OCI-M2 (cell line): ENCODE data around the gene ATG7.
"Not testable (repeated sequence)": the region's sequence is repeated elsewhere in the genome, so short reads cannot be mapped to it uniquely, and the experiment has no call there.

Source experiments
- DNase-seq: peaks from one replicate; lab custom pipeline; 2025; ENCODE audit not compliant: unreplicated experiment; lab: John Stamatoyannopoulos, UW

ATG7 gene

DNA sequence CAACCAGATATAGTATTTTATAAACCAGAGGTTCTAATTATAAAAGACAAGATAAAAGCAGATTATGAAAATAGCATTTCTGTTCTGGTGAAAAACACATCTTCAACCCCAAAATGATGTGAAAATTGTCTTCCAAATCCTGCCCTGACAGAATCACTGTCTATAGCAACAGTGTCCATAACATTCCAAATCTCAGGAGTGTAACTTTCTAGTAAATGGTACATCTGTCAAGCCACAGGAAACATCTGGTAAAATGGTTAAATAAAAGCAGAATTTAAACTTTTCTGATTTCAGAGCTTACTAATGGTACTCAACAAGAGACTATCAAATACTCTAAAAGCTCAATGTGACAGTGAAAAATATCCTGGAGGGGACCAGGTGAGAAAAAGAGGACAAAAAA, 311.0 kb downstream of the ATG7 start:
- DNase-seq: no peak

DNA sequence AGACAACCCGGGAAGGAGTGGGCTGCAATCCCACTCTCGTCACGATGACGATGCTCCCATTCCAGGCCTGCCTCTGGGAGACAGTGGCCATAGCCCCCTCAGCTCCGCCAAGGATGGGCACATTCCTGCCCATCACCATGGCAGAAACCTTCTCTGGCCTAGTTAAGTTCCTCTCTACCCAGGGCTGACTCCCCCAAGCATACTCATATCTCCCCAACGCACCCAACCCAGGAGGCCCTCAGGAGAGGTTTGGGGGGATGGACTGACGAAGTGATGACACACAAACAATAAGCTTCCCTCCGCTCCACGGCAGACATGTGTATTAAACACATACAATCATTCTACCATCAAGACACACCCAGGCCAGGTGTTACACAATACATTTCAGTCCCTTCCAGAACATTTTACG, 311.4 kb downstream of the ATG7 start:
- DNase-seq: no peak

DNA sequence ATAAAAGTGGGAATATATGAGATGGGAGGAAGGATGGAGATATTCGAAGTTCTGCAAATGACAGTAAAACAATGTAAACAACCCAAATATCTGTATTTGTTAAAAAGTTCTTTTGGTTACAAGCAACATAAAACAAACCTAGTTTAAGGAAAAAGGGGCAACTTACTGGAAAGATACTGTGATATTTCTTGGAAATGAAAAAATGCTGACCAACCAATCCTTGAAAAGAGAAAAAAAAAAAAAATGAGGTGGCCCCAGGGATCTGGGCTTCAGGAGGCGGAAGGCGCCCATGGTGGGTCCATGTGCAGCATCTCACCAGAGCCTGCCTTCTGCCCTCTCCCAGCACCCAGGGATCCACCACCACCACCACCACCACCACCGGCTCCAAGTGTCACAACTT, 312.4 kb downstream of the ATG7 start:
- no peak for DNase-seq

DNA sequence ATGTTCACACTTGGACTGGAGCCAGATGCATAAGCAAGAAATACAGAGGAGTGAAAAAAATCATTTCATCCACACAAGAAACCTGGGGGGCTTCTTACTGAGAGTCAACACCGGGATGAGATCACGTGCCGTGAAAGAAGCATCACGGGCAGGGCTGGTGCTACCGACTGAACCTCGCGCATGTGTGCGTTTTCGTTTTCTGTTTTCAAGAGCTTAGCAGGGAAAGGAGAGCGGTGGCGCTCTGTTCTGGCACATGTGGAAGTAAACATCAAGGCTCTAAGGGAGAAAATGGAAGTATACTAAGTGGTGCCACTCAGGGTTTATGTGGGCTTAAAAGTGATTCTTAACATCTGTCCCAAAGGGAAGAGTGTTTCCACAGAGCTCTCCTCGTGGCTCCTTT, 315.6 kb downstream of the ATG7 start:
- no peak for DNase-seq

DNA sequence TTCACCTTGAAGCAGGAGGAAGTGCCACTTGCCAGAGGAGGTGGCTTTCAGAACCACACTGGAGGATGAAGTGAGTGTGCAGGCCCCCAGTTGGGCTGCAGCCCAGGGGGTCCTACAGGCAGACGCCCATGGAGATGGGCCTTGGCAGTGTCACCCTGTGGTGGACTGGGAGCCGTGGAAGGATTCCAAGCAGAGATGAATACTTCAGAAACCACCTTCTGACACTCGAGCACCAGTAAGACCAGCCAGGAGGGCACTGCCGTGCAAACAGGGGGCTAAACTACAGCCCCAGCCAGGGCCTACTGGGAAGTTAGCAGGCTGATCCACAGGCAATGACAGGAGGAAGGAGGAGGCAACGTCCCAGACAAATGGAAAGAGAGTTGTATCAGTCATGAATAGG, 316.1 kb downstream of the ATG7 start:
- no peak for DNase-seq

DNA sequence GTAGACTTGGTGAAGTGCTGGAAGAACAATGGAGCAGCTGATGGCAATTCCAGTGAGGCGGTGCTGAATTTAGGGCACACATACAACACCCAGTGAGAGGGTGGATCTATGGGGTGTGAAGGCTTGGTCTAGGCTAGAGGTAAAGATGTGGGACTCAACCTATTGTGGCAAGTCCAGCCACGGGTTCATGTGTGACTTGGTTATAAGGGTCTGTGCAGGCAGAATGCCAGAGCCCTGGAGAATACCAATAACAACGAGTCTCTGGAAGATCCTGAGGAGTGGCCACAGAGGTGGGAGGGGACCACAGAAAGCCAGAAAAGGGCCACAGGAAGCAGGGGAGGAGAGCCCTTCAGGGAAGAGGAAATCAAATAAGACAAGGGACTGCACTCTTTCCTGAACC, 316.6 kb downstream of the ATG7 start:
- no peak for DNase-seq

DNA sequence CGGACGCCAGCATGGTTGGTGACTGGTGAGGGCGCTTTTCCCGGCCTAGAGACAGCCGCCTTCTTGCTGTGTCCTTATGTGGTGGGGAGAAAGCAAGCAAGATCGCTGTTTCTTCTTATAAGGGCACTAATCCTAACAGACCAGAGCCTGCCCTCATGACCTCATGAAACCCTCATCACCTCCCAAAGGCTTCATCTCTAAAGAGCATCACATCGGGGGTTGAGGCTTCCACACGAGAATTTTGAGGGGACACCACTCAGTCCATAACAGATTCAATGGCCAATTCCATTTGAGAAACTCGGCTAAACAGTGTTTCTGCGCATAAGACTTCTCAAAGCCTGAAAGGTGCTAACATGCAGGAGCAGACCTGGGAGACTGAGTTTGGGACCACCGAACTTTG, 317.5 kb downstream of the ATG7 start:
- no peak for DNase-seq

DNA sequence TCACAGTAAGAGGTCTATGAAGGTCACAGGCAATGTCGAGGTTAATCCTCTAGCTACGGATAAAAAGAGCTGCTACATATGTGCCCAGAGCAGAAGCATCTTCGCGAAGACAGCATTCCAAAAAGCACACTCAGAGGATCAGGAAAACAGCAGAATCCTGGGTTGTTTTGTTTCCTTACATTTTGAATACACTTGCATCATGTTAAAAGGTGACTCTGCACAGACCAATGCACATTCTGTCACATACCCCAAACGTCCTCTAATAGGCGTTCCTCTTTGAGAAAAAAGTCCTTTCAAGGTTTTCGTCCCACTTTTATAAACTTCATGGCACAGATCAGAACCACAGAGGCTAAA, 318.8 kb downstream of the ATG7 start:
- no peak for DNase-seq

DNA sequence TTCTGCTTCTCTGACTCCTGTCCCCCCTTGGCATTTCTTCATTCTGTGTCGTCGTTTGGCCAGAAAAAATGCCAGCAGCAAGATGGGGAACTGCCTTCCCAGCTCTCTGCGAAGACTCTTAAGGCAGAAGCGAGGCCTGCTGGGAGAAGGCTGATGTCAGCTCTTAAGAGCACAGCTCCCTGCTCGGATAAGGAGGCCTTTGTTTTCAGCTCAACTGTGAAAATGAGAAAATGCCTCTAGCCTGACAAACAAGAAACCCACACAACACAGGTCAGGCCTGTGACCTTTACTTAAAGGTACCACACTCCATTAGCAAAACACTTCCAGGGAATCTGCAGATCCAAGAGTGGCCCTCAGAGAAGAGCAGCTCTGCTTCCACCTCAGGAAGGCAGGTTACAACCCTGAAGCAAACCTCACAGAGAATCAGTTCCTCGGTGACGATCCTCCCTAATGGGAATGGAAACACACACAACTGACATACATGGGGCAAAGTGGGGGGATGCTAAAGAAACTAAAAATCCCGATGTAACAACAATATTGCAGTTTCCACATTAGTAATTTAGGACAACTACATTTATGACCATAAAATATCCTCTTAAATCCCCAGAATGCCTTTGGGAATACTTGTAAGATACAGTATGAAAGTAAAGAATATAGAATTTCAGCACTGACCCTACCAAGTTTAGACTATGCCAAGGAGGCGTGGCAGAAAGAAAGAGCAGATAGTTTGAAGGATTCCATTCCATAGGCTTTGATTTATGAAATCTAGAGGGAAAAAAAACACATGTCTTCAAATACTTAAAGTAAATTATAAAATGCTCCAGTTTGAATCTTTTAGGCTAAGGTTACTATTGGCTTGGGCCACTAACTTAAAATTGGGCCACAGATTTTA, 319.4 kb downstream of the ATG7 start:
- no peak for DNase-seq

DNA sequence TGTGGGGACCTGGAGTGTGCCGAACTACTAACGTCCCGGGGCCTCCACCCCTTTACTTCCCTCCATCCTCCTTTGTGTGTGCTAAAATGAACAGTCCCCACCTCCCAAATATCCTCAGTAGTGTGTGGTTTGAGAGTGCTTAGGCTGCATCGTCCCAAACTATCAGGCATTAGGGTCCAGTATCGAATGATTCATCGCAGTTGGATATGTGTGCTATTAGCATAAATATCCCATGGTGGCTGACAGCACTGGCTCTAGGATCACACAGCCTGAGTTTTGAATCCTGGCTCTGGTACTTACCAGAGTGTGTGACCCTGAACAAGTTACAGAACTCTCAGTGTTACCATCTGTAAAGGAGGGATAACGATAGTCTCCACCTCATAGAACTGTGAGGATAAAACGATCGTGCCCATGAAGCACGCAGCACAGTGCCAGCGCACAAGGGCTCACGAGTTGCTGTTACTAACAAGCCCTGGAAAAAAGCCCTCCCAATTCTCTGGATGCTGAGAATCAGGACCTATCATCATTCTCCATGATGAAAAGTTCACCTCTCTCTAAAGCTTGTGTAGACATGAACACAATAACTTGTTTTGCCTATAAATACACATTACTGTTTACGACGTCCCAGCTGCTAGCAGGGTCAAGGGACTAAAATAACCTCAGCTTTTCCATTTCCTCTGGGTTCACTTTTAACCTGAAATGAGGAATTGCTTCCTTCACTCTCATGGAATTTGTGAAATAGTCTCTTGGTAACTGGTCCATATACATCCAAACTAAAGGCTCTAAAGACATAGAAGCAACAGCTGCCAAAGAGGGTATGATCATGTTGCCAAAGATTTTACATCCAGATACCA, 320.5 kb downstream of the ATG7 start:
- no peak for DNase-seq

DNA sequence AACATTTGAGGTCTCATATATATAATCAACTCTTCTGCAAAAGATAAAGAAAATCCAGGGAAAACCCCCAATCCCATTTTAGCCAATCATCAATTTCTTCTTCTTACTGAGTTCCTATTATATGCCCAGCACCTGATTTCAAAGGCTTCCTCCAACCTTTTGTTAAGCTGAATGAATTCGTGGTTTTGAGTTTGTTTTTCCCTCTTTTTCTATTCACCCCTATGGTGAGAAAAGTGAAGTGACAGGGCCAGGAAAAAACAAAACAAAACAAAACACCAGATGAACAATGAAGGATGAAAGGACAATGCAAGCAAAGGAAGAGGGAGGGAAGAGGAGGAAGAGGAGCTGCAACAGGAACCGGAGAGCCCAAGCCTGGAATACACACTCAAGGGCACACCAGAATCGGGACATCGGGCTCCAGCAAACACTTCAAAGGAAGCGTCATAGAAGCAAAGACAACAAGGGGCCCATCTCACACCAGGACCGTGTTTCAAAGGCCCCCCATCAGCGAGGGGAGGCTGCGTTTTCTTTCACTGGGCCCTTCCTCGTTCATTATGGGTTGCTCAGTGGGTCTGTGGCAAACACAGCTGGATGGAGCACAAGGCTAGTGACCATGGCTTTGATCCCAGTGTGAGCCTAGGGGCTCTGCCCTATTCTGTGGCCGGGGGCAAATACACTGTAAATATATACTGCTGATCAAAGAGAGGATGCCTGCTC, 321.3 kb downstream of the ATG7 start:
- DNase-seq: no peak

DNA sequence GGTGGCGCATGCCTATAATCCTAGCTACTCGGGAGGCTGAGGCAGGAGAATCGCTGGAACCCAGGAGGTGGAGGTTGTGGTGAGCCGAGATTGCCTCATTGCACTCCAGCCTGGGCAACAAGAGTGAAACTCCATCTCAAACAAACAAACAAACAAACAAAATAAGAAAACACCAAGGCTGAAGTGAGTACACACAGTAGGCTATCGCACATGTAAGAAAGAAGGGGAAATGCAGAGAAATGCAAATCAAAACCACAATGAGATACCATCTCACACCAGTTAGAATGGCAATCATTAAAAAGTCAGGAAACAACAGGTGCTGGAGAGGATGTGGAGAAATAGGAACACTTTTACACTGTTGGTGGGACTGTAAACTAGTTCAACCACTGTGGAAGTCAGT, 322.8 kb downstream of the ATG7 start:
- not testable (repeated sequence) for DNase-seq

DNA sequence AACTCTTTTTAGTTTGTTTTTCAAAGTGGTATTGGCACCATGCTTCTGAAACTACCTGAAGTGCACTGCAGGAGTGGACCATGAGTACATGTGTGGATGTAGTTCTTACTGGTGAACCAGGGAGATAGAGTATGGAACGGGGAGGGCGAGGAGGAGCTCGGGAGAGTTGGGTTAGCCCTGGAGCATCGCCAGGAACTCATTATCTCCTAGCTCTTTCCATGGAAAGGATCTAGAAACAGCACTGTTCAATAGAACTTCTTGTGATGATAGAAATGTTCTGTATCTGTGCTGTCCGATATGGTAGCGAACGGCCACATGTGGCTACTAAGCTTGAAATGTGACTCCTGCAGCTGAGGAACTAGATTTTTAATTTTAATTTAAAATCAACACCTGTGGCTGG, 324.2 kb downstream of the ATG7 start:
- no peak for DNase-seq

DNA sequence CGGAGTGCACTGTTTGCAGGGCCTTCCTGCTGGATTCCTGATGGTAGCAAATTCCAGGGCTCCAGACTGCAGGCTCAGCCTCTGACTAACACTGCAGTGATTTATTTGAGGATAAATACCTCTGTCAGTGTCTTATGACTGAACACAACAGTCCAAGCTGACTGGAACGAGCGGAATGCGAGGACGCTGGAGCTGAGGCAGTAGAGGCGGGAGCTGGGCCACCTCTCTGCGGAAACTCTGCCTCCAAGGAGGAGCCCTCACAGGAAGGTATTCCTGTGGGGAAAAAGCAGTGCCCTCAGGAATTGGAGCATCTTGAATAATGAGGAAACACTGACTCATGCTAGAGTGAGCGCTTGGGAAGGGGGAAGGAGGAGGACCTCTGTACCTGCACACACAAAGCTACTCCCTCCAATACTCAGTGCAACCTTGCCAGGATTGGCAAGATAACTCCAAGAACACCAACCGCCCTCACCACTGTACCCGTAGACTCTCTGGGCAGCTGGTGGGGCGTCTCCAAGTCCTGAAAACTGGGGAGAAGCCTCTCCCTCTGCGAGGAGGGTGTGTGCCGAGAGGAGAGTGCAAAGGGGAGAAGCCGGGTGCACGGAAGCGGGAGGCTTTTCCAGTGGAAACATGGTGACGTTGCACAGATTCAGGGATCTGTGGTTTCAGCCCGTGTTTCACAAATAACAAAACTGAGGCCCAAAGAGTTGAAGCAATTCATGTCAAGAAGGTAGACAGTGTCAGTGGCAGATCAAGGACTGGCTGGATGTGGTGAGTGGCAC, 328.5 kb downstream of the ATG7 start:
- no peak for DNase-seq

DNA sequence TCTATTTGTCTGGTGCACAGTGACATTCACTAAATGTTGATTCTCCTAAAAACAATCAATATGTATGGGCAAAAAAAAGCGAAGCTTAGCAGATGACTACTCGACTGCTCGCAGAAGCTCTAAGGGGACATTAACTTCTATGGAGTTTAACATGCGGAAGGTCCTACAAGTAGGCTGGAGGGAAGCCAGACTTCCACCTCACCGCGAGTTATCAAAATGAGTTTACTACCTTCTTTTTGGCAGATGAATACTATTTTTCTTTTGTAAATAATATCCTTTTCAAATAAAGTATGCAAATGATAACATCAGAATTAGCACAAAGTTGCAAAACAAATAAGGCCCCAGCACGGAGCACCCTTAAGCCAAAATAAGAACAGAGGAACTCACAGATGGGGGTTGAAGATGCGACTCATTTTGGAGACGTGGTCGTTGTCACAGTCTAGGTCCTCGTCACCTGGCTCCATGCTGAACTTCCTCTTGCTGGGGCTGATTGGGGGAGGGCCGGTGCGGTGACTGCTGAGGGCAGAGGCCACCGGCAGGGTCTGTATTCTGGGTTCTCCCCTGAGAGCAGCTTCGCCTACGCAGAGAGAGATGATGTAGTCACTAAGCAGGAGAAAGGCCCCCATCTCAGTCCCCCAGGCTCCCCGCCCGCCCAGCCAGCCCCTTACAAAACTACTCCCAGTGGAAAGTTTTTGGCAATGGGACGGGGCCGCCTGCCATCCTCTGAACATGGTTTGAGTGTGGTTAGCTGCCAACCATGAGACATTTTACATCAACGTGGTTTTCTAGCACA, 329.4 kb downstream of the ATG7 start:
- no peak for DNase-seq

DNA sequence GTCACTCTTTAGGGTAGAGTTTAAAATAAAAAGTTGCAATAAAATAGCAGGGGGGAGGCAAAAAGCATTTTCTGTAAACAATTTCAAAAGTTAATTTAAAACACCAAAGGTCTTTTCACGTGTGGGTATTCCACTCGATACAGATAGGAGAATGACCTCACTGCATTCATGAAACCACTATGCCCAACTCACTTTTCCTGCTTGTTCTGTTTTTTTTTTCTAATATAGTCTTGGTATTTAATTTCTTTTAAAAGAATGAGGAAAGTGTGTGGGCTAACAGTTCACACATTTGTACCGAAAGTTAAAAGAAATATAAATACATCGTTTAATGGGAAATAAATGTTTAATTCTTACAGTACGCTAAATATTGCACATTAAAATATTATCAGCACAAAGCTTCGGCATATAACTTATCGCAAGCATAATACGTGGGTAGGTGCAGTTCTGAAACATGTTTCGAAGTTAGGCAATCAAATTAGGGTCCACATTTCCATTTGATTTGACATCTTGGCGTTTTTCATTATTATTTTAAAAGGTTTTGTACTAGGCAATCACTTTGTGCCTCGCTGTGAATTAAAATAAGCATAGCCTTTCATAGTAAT, 330.1 kb downstream of the ATG7 start:
- no peak for DNase-seq

DNA sequence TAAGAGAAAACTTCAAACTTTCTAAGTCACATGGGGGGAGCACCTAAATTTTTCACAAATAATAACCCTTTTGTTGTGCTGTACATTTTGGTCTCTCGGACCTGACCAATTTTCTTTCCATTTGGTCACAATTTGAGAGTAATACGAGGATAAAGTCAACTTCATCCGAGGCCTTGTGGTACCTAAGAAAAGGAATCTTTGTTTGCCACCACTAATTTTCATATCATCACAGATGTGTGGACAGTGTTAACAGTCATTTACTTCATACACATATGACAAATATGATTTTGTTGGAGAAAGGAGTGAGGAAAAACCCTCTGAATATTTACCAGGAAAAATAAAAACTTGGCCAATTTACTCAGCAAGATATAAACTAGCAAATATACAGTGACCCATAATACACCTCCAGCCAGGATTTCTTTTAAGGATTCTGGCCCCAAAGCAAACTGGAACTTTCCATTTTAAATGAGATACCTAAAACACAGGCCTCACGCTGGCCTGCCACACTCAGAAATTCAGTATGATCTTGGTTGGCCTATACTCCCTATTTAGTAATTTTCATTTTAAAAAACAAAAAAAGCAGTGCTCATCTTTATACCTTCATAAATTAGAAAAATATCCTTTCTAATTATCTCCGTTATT, 330.8 kb downstream of the ATG7 start:
- DNase-seq: no peak

DNA sequence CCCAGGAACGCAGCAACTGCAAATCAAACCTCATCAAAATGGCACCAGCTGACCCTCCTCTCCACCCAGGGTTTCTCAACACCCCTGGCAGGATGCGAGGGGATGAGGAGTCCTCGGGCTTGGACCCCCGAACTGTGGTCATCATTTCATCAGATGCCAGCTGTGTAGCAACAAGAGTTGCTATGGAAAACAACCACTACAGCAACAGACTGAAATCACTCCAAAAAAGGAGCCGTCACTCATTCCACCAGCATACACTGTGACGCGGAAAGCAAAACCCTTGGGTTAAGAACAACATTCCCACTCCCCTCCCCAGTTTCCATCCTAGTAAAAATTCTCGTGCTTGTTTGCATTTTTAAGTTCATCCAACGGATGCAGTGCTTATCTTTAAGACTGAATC, 331.4 kb downstream of the ATG7 start:
- no peak for DNase-seq
